Ascending aorta (tissue), 2 donors: Measurements from ENCODE around the gene OR2L13. TPM values are rescaled to one million over a fixed set of nuclear protein-coding genes. Genes with fewer than 3 reads are reported as not detected.

Source experiments
- DNase-seq, 2 donors: peaks; one replicate each; pipeline ENCODE4 v3.0.0-alpha.2; 2019; ENCODE audit warnings: low spot score in 2 of 2
- H3K27ac ChIP-seq, 2 donors: fragments of 200-600 bp; sonication (generic); one replicate each; pipeline ENCODE4 v1.5.1; 2016 to 2017; ENCODE audit warnings: mild to moderate bottlenecking in 1 of 2
- H3K27me3 ChIP-seq: fragments of 200-600 bp; sonication (generic); one replicate; pipeline ENCODE4 v1.5.1; 2017
- H3K36me3 ChIP-seq, 2 donors: fragments of 200-600 bp; sonication (generic); one replicate each; pipeline ENCODE4 v1.5.1; 2016
- H3K4me1 ChIP-seq, 2 donors: fragments of 200-600 bp; sonication (generic); one replicate each; pipeline ENCODE4 v1.5.1; 2016 to 2017; ENCODE audit warnings: mild to moderate bottlenecking in 1 of 2
- H3K4me3 ChIP-seq, 2 donors: fragments of 200-600 bp; sonication (generic); one replicate each; pipeline ENCODE4 v1.5.1; 2016 to 2017; ENCODE audit warnings: mild to moderate bottlenecking in 1 of 2
- H3K9me3 ChIP-seq, 2 donors: fragments of 200-600 bp; sonication (generic); one replicate each; pipeline ENCODE4 v1.5.1; 2016
- CTCF ChIP-seq, 3 experiments: fragments of 200-600 bp in 2 of 3; fragments of 450-650 bp in 1 of 3; sonication (generic) in 2 of 3; IDR thresholded peaks; one replicate each; pipeline ENCODE4 v1.5.1; 2016 to 2019; ENCODE audit warnings: antibody characterized with exemption in 3 of 3, mild to moderate bottlenecking in 1 of 3, moderate library complexity in 1 of 3
- intact Hi-C: fragments of 100-400 bp; cut with DNase I; formaldehyde crosslinking; loops from one replicate; pipeline ENCODE4 v1.15.1; 2023
- total RNA-seq: library from RNA; depleted of rRNA; stranded (reverse); fragments of >200 nt; gene quantifications from one replicate; pipeline ENCODE4 v1.1.0, GENCODE V29; 2016

The OR2L13 gene
- total RNA-seq = not detected

DNA sequence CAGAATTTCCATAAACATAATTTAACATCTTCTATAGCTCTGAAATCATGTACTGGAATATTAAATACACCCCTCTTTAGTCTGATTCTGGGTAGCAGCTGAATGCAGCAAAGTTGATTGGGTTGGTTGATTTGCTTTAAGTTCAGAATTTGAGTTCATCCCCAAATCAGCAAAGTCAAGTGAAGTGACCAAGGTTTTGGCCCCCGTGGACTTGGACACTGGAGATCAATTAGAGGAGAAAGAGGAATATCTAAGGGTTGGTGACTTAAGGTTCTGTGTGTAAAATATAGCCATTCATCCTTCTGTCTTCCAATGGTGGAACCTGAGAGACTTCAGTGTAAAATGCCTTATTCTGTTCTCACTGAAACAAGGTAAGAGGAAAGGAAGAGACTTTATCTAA lies at the start of gene OR2L13:
Gene OR2L13 (plus strand): TSS at position 301 of the 400 bp plus-strand sequence. CDS start 4,192 bp downstream, outside the sequence.
- no peak within 1 kb of the TSS for H3K4me3 ChIP-seq
- DNase-seq = no peak
- TF ChIP-seq CTCF (IDR thresholded peaks at IDR 0.05) = no peak
- intact Hi-C loops = no loop called here
- no peaks in the 10 kb centered on the region for H3K9me3 ChIP-seq
- no peak within 1 kb of the TSS for H3K27ac ChIP-seq
- no peaks in the 10 kb centered on the region for H3K4me1 ChIP-seq
- H3K27me3 ChIP-seq = no peaks in the 10 kb centered on the region
- H3K36me3 ChIP-seq = no peaks in the 10 kb centered on the region

DNA sequence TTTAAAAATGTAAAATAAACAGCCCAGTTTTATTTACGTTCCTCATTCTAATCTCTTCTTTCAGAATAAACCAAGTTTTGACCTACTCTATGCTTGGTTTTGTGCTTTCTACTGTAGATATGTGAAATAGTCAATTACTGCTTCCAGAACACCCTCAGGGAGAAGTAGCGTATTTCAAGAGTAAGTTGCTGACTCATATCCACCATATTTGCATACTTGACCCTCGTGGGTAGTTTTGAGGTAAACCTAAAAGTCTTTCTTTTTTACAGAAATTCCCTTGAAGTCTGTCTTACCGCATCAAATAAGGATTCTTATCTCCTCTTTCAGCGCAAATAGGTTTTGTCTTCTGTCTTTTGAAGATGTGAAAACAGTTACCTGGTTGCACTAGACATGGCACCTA lies 49.8 kb upstream of the OR2L13 start:
- intact Hi-C loops = no loop called here
- H3K36me3 ChIP-seq = no peaks in the 10 kb centered on the region
- no peak for TF ChIP-seq CTCF (IDR thresholded peaks at IDR 0.05)

DNA sequence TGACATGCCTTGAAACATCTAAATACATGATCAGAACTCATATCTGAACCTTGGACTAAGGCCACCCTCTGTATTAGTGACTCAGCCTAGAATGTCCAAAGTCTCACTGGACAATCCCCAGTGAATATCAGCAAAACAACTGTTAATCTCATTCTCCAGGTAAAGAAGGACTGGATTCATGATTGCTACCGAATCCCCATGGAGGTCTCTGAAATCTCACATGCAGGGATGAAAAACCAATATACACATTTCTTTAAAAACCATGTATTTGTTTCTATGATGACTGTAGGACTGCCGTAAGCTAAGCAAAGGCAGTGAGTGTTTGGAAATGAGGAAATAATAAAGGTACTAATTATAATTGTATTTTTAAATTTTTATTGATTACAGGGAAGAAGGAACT lies 48.4 kb upstream of the OR2L13 start, which contains the start of gene OR2L3:
Gene OR2L3 (plus strand): TSS at position 301 of the 400 bp plus-strand sequence. CDS start 13,846 bp downstream, outside the sequence.
- intact Hi-C loops = no loop called here

More for the DNA sequence above, 49.8 kb upstream of the OR2L13 start:
- no peak overlapping the region for H3K27ac ChIP-seq
- no peak overlapping the region for H3K4me3 ChIP-seq
- no peaks in the 10 kb centered on the region for H3K4me1 ChIP-seq
- H3K9me3 ChIP-seq = no peaks in the 10 kb centered on the region
- DNase-seq = no peak
- H3K27me3 ChIP-seq = no peaks in the 10 kb centered on the region

DNA sequence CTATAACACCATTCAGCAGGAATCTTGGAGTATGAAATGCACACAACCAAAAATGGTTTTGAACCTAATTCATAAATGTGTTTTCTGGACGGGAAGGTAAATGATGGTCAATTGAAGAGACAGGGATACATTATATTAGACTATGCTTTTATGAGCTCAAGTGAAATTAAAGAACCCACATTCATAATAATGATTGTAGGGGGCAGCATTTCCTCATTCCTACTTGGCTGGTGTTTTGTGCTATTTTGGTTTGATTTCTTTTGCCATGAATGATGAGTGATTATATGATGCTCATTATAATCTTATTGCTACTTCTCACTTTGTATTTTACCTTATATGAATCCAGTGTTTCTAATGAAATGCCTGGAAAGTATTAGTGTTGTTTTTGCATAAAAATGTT lies 48.0 kb upstream of the OR2L13 start:
- no peaks in the 10 kb centered on the region for H3K4me1 ChIP-seq
- no peaks in the 10 kb centered on the region for H3K9me3 ChIP-seq
- no peak overlapping the region for H3K27ac ChIP-seq
- H3K36me3 ChIP-seq = no peaks in the 10 kb centered on the region
- no peaks in the 10 kb centered on the region for H3K27me3 ChIP-seq
- DNase-seq = no peak
- no peak overlapping the region for H3K4me3 ChIP-seq
- intact Hi-C loops = no loop called here
- no peak for TF ChIP-seq CTCF (IDR thresholded peaks at IDR 0.05)

More for the DNA sequence above, 48.4 kb upstream of the OR2L13 start, which contains the start of gene OR2L3:
- Histone ChIP-seq H3K27ac (no peak within 1 kb of the TSS), H3K27me3 (no peaks in the 10 kb centered on the region), H3K4me1 (no peaks in the 10 kb centered on the region), H3K36me3 (no peaks in the 10 kb centered on the region), H3K9me3 (no peaks in the 10 kb centered on the region), H3K4me3 (no peak within 1 kb of the TSS)
- no peak for DNase-seq
- TF ChIP-seq CTCF (IDR thresholded peaks at IDR 0.05) = no peak

DNA sequence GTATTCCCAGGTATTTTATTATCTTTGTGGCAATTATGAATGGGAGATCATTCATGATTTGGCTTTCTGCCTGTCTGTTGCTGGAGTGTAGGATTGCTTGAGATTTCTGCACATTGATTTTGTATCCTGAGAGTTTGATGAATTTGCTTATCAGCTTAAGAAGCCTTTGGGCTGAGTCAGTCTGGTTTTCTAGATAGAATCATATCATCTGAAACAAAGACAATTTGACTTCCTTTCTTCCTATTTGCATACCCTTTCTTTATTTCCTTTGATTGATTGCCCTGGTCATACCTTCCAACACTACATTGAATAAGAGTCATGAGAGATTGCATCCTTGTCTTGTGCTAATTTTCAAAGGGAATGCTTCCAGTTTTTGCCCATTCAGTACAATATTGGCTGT lies 40.3 kb upstream of the OR2L13 start:
- H3K9me3 ChIP-seq = no peaks in the 10 kb centered on the region
- no peak overlapping the region for H3K4me3 ChIP-seq
- intact Hi-C loops = no loop called here
- no peak for DNase-seq
- no peak for TF ChIP-seq CTCF (IDR thresholded peaks at IDR 0.05)
- H3K4me1 ChIP-seq = no peaks in the 10 kb centered on the region
- no peaks in the 10 kb centered on the region for H3K27me3 ChIP-seq
- no peaks in the 10 kb centered on the region for H3K36me3 ChIP-seq
- no peak overlapping the region for H3K27ac ChIP-seq

- intact Hi-C loops = no loop called here
- no peaks in the 10 kb centered on the region for H3K36me3 ChIP-seq
- no peak for TF ChIP-seq CTCF (IDR thresholded peaks at IDR 0.05)
- H3K27ac ChIP-seq = no peak overlapping the region
- no peaks in the 10 kb centered on the region for H3K9me3 ChIP-seq
- H3K4me1 ChIP-seq = no peaks in the 10 kb centered on the region
- H3K27me3 ChIP-seq = no peaks in the 10 kb centered on the region
- no peak overlapping the region for H3K4me3 ChIP-seq
- no peak for DNase-seq
Observed at GRCh38 chr1:248055261-248055660, 39.7 kb upstream of the OR2L13 start.
